ENCODE measurements around the gene LMBRD1. TPM values are rescaled to one million over a fixed set of nuclear protein-coding genes. Genes with fewer than 3 reads are reported as not detected.

The LMBRD1 gene
- total and polyA plus RNA-seq, 10 donors = 27.2 to 76.6 (median 52.0) TPM

DNA sequence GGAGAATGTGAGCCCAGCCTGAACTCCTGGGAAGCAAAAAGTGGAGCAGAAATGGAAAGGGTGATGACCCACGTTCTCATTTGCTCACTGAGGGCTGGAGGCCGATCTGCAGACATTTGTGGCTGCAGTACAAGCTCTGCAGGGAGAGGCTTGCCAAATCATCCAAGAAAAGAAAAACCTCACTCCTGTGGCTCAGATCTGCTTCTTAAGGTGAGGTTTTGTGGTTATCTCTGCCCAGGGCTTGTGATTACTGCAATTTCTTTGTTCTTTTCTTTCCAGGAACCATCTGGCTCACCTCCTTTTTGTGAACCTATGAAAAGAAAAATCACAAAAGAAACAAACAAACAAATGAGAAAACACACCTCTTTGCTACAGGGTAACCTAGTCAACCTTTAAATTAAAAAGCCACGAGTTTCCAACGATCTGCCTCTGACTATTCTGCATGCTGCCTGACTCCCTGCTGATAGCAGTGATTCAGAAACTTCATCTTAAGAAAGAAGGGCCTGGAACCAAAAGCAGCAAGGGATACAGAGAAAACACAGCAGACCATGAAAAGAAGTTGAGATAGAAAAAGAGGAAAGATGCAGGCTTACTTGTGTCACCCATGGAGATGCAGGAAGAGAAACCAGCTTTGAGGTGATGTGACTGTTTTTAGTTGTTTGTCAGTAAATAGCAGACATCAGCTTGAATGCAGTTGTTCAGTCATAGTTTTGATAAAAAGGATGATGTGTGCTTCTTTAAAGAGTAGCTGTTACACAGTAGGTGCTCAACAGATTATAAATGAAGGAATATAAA, 165.1 kb downstream of the LMBRD1 start:
- 34 to 39% (median 36%) methylated on average over 4 of the region's 4 CpGs for WGBS, 5 donors
- no peak for DNase-seq
- TF ChIP-seq POLR2A (IDR thresholded peaks at IDR 0.05) = no peak
- no peak for TF ChIP-seq POLR2AphosphoS5 (IDR thresholded peaks at IDR 0.05)
- TF ChIP-seq, protein P1, sequence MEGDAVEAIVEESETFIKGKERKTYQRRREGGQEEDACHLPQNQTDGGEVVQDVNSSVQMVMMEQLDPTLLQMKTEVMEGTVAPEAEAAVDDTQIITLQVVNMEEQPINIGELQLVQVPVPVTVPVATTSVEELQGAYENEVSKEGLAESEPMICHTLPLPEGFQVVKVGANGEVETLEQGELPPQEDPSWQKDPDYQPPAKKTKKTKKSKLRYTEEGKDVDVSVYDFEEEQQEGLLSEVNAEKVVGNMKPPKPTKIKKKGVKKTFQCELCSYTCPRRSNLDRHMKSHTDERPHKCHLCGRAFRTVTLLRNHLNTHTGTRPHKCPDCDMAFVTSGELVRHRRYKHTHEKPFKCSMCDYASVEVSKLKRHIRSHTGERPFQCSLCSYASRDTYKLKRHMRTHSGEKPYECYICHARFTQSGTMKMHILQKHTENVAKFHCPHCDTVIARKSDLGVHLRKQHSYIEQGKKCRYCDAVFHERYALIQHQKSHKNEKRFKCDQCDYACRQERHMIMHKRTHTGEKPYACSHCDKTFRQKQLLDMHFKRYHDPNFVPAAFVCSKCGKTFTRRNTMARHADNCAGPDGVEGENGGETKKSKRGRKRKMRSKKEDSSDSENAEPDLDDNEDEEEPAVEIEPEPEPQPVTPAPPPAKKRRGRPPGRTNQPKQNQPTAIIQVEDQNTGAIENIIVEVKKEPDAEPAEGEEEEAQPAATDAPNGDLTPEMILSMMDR (IDR thresholded peaks at IDR 0.05 in 8 of 11, conservative IDR thresholded peaks at IDR 0.05 in 3 of 11) = no peak
- Histone ChIP-seq H3K4me3 (no peak overlapping the region), H3K27ac (no peak overlapping the region), H3K9me3 (peaks cover 0 to 14% (median 2%) of the 10 kb centered on the region in 8 donors), H3K27me3 (replicated peaks in 1 of 7) (no peaks in the 10 kb centered on the region), H3K4me1 (no peaks in the 10 kb centered on the region), H3K36me3 (no peaks in the 10 kb centered on the region)
- intact Hi-C loops (cut with DNase I; ENCODE audit: low total_unique reads) = no loop called here

DNA sequence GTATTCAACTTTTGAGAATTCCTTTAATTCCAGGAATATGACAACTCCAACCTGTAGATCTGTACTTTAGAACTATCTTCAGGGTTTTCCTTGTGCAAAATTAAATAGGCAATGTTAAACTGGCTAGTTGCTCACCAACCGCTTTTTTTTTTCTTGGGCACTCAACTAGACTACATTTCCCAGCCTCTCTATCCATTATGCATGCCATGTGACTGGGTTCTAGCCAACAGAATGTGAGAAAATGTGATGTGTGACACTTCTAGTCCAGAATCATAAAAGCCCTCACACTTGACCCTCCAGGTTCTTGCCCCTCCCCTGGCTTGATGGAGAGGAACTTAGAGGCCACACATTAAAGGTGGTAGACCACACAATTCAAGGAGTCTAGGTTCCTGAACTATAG, 166.0 kb downstream of the LMBRD1 start:
- Histone ChIP-seq H3K4me1 (no peaks in the 10 kb centered on the region), H3K36me3 (no peaks in the 10 kb centered on the region), H3K27ac (no peak overlapping the region), H3K4me3 (no peak overlapping the region), H3K9me3 (peaks cover 0 to 14% (median 2%) of the 10 kb centered on the region in 8 donors), H3K27me3 (replicated peaks in 1 of 7) (no peaks in the 10 kb centered on the region)
- TF ChIP-seq POLR2A (IDR thresholded peaks at IDR 0.05) = no peak
- TF ChIP-seq, protein P1 (IDR thresholded peaks at IDR 0.05 in 8 of 11, conservative IDR thresholded peaks at IDR 0.05 in 3 of 11) = no peak
- TF ChIP-seq POLR2AphosphoS5 (IDR thresholded peaks at IDR 0.05) = no peak
- no peak for DNase-seq
- 81 to 97% (median 84%) methylated on average over 1 of the region's 1 CpG for WGBS, 5 donors
- intact Hi-C loops (cut with DNase I; ENCODE audit: low total_unique reads) = no loop called here

DNA sequence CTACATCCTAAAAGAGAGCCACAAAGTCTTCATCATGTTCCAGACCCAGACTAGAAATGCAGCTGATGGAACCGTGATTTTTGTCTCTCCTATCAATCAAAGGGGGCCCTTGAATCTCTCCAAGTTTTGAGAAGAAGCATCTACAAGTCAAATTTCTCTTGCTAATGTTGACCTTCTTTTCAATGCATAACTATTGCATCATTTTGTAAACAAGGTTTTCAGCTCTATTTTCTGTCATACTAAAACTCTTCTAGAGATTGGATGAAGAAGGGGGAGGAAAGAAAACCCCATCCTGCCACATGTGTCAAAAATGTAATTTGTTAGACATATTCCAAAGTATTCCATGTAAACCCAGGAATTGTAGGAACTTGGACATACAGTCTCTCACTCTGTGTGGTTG, 169.2 kb downstream of the LMBRD1 start:
- intact Hi-C loops (cut with DNase I; ENCODE audit: low total_unique reads) = no loop called here
- H3K4me1 ChIP-seq = no peaks in the 10 kb centered on the region
- no peak for DNase-seq
- H3K27ac ChIP-seq = no peak overlapping the region
- no peaks in the 10 kb centered on the region for H3K27me3 ChIP-seq (replicated peaks in 1 of 7)
- H3K9me3 ChIP-seq = peaks cover 0 to 14% (median 2%) of the 10 kb centered on the region in 8 donors
- 43 to 96% (median 74%) methylated on average over 1 of the region's 1 CpG for WGBS, 5 donors
- H3K36me3 ChIP-seq = no peaks in the 10 kb centered on the region
- no peak overlapping the region for H3K4me3 ChIP-seq
- TF ChIP-seq POLR2A (IDR thresholded peaks at IDR 0.05) (no peak), POLR2AphosphoS5 (IDR thresholded peaks at IDR 0.05) (no peak)
- TF ChIP-seq, protein P1 (IDR thresholded peaks at IDR 0.05 in 8 of 11, conservative IDR thresholded peaks at IDR 0.05 in 3 of 11) = no peak

DNA sequence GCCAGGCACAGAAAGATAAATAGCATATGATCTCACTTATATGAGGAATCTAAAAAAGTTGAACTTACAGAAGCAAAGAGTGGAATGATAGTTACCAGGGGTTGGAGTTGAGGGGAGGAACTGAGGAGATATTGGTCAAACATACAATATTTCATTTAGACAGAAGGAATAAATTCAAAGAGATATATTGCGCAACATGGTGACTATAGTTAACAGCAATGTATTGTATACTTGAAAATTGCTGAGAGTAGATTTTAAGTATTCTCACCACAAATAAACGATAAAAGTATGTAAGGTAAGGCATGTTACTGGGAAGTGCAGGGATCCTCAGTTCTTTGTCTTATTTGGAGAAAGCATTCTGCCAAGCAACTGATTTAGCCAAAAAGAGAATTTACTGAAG, 171.9 kb downstream of the LMBRD1 start:
- intact Hi-C loops (cut with DNase I; ENCODE audit: low total_unique reads) = no loop called here
- no peaks in the 10 kb centered on the region for H3K36me3 ChIP-seq
- no peak for TF ChIP-seq POLR2A (IDR thresholded peaks at IDR 0.05)
- TF ChIP-seq, protein P1 (IDR thresholded peaks at IDR 0.05 in 8 of 11, conservative IDR thresholded peaks at IDR 0.05 in 3 of 11) = no peak
- TF ChIP-seq POLR2AphosphoS5 (IDR thresholded peaks at IDR 0.05) = no peak
- 71 to 96% (median 84%) methylated on average over 2 of the region's 2 CpGs for WGBS, 5 donors
- no peak for DNase-seq
- no peaks in the 10 kb centered on the region for H3K4me1 ChIP-seq
- peaks cover 0 to 14% (median 2%) of the 10 kb centered on the region in 8 donors for H3K9me3 ChIP-seq
- no peak overlapping the region for H3K4me3 ChIP-seq
- no peaks in the 10 kb centered on the region for H3K27me3 ChIP-seq (replicated peaks in 1 of 7)
- no peak overlapping the region for H3K27ac ChIP-seq

Data from spleen (tissue), 11 donors.